OCI-LY7 (cell line): ENCODE results near the gene HMOX1.

Experiments used
- CTCF ChIP-seq: fragments of 200-600 bp; sonication (generic); conservative IDR thresholded peaks from 2 replicates; pipeline ENCODE4 v1.5.1; 2014; ENCODE audit warnings: mild to moderate bottlenecking, antibody characterized with exemption, low read length, moderate library complexity, mixed read lengths
- EZH2phosphoT487 ChIP-seq: fragments of 200-600 bp; sonication (generic); IDR thresholded peaks from 2 replicates; pipeline ENCODE4 v1.6.1; 2018; ENCODE audit warnings: low read depth, borderline replicate concordance, mild to moderate bottlenecking, mixed run types, antibody characterized with exemption, low read length, moderate library complexity, mixed read lengths

GRCh38 chr22:35435201-35435740, 54.4 kb downstream of the HMOX1 start:
- TF ChIP-seq CTCF, result no peak
- TF ChIP-seq EZH2phosphoT487, result no peak
